Astrocyte of the spinal cord (primary cell): ENCODE measurements around the gene MYT1.

Experiments used
- DNase-seq: peaks from one replicate; pipeline ENCODE4 v3.0.0; 2011; ENCODE audit warnings: low read depth, low spot score
- H3K4me3 ChIP-seq: 2 replicates; pipeline ENCODE4 v1.5.1; 2011; ENCODE audit warnings: low read depth, mild to moderate bottlenecking, low read length, moderate library complexity
- CTCF ChIP-seq: IDR thresholded peaks from 2 replicates; pipeline ENCODE4 v1.5.1; 2012; ENCODE audit warnings: low read depth, mild to moderate bottlenecking, low read length, inconsistent platforms
- in situ Hi-C: cut with HindIII; loops from 2 replicates; pipeline ENCODE4 v1.10.0; 2017; ENCODE audit warnings: low sequenced_read_pairs

The MYT1 gene

GRCh38 chr20:64199395-64199794, 35.1 kb downstream of the MYT1 start:
- no peak for DNase-seq
- no peak overlapping the region for H3K4me3 ChIP-seq

GRCh38 chr20:64200740-64201139, 36.5 kb downstream of the MYT1 start:
- no peak for TF ChIP-seq CTCF
- H3K4me3 ChIP-seq = no peak overlapping the region
- in situ Hi-C loops = no loop called here
- no peak for DNase-seq

More at GRCh38 chr20:64199395-64199794, 35.1 kb downstream of the MYT1 start:
- no peak for TF ChIP-seq CTCF
- in situ Hi-C loops = no loop called here

GRCh38 chr20:64201653-64202052, 37.4 kb downstream of the MYT1 start:
- DNase-seq = no peak

GRCh38 chr20:64203037-64203777, 39.0 kb downstream of the MYT1 start:
- no peak for DNase-seq
- no peak for TF ChIP-seq CTCF
- no peak overlapping the region for H3K4me3 ChIP-seq
- in situ Hi-C loops = no loop called here

More at GRCh38 chr20:64201653-64202052, 37.4 kb downstream of the MYT1 start:
- in situ Hi-C loops = no loop called here
- no peak for TF ChIP-seq CTCF
- no peak overlapping the region for H3K4me3 ChIP-seq

GRCh38 chr20:64205611-64206026, 41.4 kb downstream of the MYT1 start:
- in situ Hi-C loops = no loop called here
- no peak for TF ChIP-seq CTCF
- DNase-seq = no peak
- H3K4me3 ChIP-seq = no peak overlapping the region

GRCh38 chr20:64206614-64207013, 42.4 kb downstream of the MYT1 start:
- no peak for TF ChIP-seq CTCF
- no peak overlapping the region for H3K4me3 ChIP-seq
- no peak for DNase-seq
- in situ Hi-C loops = no loop called here
